HG02798 (cell line): ENCODE data around the gene TMEM130.
"Not testable (repeated sequence)": the region's sequence is repeated elsewhere in the genome, so short reads cannot be mapped to it uniquely, and the experiment has no call there.

Experiments
- ATAC-seq: cut with Tn5 transposase; IDR thresholded peaks from one replicate; pipeline ENCODE4 v1.9.1; 2021; ENCODE audit warnings: mild to moderate bottlenecking; ENCODE audit not compliant: unreplicated experiment, poor library complexity

The TMEM130 gene

DNA sequence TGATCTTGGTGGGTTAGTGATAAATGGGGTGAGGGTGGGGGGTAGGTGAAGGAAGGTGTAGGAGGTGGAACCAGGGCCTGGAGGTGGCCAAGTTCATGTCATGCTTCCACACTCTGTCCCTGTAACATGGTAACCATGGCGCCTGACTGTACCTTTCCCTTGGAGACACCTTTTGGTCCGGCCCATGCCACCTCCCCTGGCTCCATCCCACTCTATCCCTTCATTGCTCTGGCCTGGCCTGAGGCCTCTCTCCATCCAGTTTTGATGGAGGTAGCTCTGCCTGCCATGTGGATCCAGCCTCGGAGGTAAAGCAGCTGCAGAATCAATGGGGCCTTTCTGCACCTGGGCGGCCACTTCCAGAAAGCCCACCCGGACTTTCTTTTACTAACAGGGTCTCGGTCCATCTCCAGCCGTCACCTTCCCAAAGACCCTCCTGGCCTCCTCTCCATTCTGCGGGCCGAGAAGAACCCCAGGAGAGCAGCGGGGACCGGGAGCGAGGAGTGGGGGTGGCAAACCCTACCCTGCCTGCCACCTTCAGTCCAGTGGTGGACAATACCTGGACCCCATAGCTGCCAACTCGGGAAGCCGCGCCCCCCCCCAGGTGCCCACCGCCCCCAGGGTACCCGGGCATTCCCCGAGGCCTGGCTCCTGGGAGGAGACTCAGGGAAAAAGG lies 8.0 kb upstream of the TMEM130 start:
- no peak for ATAC-seq

DNA sequence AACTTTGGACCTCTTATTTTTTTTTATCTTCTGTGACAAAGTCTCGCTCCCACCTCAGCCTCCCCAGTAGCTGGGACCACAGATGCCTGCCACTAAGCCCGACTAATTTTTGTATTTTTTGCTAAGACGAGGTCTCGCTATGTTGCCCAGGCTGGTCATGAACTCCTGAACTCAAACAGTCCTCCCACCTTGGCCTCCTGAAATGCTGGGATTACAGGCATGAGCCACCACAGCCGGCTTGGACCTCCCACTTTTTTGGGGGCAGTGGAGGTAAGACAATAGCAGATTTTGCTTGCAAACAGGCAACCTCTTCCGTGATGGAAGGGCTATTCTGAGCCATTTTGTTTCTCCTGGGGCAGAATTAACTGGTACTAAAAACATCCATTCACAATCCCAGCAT lies 7.3 kb upstream of the TMEM130 start:
- ATAC-seq: no peak

DNA sequence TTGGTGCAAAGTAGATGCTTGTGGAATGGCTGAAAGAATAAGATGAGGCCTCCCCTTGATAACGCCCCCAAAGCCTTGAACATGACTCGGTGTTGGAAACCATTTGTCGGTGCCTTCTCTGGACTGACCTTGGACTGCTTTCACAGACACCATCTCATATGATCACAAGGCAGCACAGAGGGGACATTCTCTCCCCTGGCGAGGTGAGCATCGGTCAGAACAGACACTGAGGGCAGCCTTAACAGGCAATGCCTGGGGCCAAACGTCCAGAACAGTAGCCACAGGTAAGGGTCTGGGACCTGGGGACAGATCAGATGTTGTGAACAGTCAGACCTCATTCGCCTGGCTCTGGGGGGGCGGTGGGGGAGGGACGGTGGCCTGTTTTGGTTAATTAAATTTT lies 5.7 kb upstream of the TMEM130 start:
- no peak for ATAC-seq

DNA sequence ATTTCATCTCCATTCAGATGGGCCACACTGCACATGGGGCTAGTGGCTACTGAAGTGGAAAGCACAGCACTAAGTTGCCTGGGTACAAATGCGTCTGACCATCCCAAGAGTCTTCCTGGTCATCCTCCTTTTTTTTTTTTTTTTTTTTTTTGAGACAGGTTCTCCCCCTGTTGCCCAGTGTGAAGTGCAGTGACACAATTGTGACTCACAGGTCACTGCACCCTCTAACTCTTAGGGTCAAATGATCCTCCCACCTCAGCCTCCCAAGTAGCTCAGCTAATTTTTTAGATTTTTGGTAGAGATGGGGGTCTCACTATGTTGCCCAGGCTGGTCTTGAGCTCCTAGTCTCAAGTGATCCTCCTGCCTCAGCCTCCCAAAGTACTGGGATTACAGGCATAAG lies 5.1 kb upstream of the TMEM130 start:
- no peak for ATAC-seq

DNA sequence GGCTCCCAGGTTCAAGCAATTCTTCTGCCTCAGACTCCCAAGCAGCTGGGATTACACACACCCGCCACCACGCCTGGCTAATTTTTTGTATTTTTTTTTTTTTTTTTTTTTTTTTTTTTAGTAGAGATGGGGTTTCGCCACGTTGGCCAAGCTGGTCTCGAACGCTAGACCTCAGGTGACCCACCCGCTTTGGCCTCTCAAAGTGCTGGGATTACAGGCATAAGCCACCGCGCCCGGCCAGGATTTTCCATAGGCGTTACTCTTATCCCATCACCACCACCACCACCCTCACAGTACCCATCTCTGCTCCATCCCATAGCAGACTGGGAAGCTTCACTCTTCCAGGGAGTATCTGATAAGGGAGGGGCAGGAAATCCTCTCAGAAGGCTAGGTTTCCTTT lies 3.8 kb upstream of the TMEM130 start:
- not testable (repeated sequence) for ATAC-seq

- ATAC-seq: no peak
These were observed 2.6 kb upstream of the TMEM130 start for GRCh38 chr7:98872328-98872924.

DNA sequence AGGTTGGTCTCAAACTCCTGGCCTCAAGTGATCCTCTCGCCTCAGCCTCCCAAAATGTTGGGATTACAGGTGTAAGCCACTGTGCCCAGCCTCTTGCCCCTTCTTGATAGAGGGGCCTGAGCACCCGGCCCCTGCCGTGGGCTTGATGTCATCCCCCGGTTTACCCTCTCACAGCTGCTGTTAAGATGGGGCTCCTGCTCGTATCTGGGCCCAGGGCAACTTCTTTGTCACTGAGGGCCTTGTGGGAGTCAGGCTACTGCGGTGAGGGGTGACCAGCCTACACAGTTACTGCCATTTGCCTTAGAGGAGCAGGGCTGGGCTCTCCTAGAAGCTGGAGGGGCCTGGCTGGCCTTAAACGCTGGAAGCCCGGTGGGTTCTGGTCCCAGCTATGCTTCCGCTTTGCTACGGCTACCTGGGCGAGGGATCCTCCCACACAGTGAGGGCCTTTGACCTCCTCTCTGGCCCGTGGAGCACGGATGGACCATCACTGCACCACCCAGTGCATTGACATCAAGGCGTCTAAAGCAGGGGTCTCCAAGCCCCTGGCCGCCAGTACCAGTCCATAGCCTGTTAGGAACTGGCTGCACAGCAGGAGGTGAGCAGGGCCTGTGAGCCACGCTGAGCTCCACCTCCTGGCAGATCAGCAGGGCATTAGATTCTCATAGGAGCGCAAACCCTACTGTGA lies 1.1 kb upstream of the TMEM130 start:
- ATAC-seq: no peak

- peak; percentile 60 for ATAC-seq
These were observed 372 bp upstream of the TMEM130 start for GRCh38 chr7:98870121-98870651.

DNA sequence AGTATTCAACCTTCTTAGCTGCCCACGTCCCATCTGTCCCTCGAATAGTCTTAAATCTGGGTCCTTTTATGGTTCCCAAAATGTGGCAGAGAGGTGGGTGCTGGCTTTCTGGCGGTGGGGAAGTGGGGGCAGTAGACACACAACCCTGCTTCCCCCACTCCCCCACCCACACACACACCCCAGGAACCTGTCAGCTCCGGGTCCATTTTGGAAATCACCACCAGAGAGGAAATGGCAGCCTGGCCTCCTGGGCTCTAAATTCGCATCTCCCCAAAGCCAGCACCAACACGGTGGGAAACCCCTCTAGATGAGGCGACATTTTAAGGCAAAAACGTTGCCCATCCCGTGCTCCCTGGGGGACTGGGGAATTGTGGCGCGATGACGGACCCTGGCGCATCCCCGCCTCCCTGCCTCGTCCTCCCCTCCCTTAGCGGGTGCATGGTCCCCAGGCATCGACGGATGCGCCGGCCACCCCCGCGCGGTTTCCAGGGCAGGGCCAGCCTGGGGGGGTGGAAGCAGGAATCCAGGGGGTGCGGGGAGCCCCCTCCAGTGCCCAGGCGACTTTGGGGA lies 702 bp downstream of the TMEM130 start:
- ATAC-seq: no peak

GRCh38 chr7:98868450-98868849 lies 1.4 kb downstream of the TMEM130 start:
- no peak for ATAC-seq

GRCh38 chr7:98866765-98867164 lies 3.0 kb downstream of the TMEM130 start:
- no peak for ATAC-seq

DNA sequence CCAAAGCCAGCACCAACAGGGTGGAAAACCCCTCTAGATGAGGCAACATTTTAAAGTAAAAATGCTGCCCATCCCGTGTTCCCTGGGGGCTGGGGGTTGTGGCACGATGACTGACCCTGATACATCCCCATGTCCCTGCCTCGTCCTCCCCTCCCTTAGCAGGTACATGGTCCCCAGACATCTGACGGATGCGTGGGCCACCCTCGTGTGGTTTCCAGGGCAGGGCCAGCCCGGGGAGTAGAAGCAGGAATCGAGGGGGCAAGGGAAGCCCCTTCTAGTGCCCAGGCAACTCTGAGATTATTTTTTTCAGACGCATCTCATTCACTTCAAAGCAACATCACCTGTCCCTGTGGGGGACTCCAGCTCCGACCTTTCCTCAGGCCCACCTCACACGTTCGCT lies 3.5 kb downstream of the TMEM130 start:
- no peak for ATAC-seq

DNA sequence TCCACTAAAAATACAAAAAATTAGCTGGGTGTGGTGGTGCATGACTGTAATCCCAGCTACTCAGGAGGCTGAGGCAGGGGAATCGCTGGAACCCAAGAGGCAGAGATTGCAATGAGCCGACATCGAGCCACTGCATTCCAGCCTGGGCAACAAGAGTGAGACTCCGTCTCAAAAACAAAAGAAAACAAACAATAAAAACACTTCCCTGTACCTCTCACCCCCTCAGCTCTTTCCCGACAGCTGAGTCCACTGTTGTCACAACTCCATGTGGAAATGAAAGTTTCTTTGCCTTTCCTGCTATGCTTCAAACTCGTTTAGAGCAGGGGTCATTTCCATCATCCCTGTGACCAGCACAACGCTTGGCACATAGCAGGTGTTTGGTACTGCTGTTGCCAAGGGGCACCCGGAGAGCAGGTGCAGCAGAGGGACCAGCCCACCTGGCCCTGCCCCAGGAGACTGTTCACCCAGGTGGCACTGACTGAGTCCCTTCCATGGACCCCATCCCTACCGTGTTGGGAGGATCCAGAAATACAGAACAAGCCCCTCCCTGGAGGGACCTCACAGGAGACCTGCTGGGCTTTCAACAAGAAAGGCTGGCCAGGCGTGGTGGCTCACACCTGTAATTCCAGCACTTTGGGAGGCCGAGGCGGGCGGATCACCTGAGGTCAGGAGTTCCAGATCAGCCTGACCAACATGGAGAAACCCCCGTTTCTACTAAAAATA lies 4.9 kb downstream of the TMEM130 start:
- no peak for ATAC-seq

DNA sequence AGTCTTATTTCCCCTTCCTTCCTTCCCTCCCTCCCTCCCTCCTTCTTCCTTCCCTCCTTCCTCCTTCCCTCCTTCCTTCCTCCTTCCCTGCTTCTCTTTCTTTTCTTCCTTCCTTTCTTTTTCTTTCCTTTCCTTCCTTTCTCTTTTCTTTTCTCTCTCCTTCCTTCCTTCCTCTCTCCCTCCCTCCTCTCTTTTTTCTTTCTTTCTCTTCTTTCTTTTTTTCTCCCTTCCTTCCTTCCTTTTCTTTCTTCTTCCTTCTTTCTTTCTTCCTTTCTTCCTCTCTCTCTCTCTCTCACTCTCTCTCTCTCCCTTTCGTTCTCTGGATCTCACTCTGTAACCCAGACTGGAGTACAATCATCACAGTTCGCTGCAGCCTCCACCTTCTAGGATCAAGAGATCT lies 6.2 kb downstream of the TMEM130 start:
- ATAC-seq: no peak

DNA sequence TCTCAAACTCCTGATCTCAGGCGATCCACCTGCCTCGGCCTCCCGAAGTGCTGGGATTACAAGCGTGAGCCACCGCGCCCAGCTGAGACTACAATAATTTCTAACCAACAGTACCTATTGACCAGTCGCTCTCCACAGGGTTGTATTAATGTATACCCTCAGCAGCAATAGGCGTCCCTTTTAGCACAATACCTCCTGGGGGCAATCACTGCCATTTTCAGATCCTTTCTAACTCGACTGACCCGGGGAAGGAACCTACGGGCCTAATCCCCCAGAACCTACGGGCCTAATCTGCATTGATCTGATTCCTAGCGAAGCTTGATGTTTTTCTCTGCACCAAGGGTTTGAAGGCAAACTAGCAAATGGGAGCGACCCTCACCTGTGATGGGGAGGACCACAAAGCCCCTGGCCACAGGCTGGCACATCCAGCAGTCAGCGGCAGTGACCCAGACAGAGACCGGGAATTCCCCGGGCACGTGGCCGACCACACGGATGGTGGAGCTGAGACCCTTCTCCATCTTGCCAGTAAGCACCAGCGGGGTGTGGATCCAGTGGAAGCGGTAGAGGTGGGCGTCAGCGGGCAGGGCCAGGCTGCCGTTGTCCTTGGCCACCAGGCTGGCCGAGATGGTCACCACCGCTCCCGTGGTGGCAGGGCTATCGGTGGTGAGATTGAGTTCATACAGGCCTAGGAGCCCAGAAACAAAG lies 6.9 kb downstream of the TMEM130 start:
- no peak for ATAC-seq

DNA sequence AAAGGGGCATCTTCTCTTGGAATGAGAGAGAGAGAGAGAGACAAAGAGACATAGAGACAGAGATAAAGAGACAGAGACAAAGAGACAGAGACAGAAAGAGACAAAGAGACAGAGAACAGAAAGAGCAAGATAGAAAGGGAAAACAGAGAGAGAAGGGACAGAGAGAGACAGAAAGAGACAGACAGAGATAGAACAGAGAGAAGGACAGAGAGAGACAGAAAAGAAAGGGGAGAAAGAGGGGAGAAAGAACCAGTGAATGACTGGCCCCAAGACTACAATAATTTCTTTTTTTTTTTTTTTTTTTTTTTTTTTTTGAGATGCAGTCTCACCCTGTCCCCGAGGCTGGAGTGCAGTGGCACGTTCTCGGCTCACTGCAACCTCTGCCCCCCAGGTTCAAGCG lies 7.6 kb downstream of the TMEM130 start:
- ATAC-seq: no peak

- no peak for ATAC-seq
These were observed 9.7 kb downstream of the TMEM130 start for GRCh38 chr7:98860071-98860470.

- no peak for ATAC-seq
These were observed 14.0 kb downstream of the TMEM130 start for GRCh38 chr7:98855610-98856422.

DNA sequence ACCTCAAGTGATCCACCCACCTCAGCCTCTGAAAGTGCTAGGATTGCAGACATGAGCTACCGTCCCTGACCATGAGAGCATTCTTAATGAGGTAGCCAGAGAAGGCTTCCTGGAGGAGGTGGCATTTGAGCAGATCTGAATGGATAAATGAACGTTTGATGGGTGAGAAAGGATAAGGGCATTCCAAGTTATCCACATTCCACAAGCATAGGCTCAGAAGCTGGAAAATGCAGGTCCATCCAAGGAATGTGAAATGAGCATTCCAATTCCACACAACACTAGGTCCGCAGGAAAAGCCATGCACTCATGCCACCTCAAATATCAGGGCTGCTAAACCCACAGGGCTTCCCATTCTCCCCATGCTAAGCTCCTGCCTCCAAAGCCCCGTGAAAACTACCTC lies 17.0 kb downstream of the TMEM130 start:
- no peak for ATAC-seq
